Keratinocyte (primary cell): ENCODE data around the gene RPL32. TPM values are rescaled to one million over a fixed set of nuclear protein-coding genes. Genes with fewer than 3 reads are reported as not detected.

Source experiments
- DNase-seq: peaks from one replicate; pipeline ENCODE4 v3.0.0-alpha.2; 2011; ENCODE audit warnings: low read depth, missing footprints, low spot score
- FAIRE-seq: peaks from 2 replicates; lab custom pipeline; 2011; peaks lifted over from hg19 to GRCh38; lab: Jason Lieb, UNC
- H2AFZ ChIP-seq: 2 replicates; pipeline ENCODE4 v1.6.0; 2012; ENCODE audit warnings: low read length, control low read depth, inconsistent platforms; ENCODE audit not compliant: control insufficient read depth
- H3K27ac ChIP-seq: 2 replicates; pipeline ENCODE4 v1.5.1; 2011; ENCODE audit warnings: low read length; ENCODE audit not compliant: control insufficient read depth, insufficient read depth
- H3K27me3 ChIP-seq: 3 replicates; pipeline ENCODE4 v1.6.0; 2011; ENCODE audit warnings: low read length; ENCODE audit not compliant: control insufficient read depth, insufficient read depth; ENCODE audit errors: extremely low read depth
- H3K36me3 ChIP-seq, 2 experiments: 2 replicates in 1 of 2; 3 replicates in 1 of 2; pipeline ENCODE4 v1.5.1; 2011; ENCODE audit warnings: low read length in 2 of 2, mild to moderate bottlenecking in 1 of 2; ENCODE audit not compliant: control insufficient read depth in 2 of 2, insufficient read depth in 2 of 2; ENCODE audit errors: extremely low read depth in 1 of 2
- H3K4me1 ChIP-seq: 3 replicates; pipeline ENCODE4 v1.5.1; 2011; ENCODE audit warnings: low read length; ENCODE audit not compliant: control insufficient read depth, insufficient read depth; ENCODE audit errors: extremely low read depth
- H3K4me2 ChIP-seq: 3 replicates; pipeline ENCODE4 v1.6.0; 2011; ENCODE audit warnings: low read depth, low read length; ENCODE audit not compliant: control insufficient read depth, insufficient read depth; ENCODE audit errors: extremely low read depth
- H3K4me3 ChIP-seq, 3 experiments: fragments of 200-600 bp in 1 of 3; sonication (generic) in 1 of 3; 2 replicates in 2 of 3; 3 replicates in 1 of 3; pipeline ENCODE4 v1.5.1; 2011 to 2016; ENCODE audit warnings: low read length in 3 of 3, mild to moderate bottlenecking in 3 of 3, control low read depth in 2 of 3, inconsistent platforms in 1 of 3, low read depth in 1 of 3, mixed read lengths in 1 of 3, mixed run types in 1 of 3, moderate library complexity in 1 of 3; ENCODE audit not compliant: control insufficient read depth in 2 of 3, insufficient read depth in 2 of 3; ENCODE audit errors: extremely low read depth in 1 of 3
- H3K79me2 ChIP-seq: 2 replicates; pipeline ENCODE4 v1.6.0; 2012; ENCODE audit warnings: low read length; ENCODE audit not compliant: control insufficient read depth, insufficient read depth
- H3K9ac ChIP-seq: 3 replicates; pipeline ENCODE4 v1.6.0; 2011; ENCODE audit warnings: low read length; ENCODE audit not compliant: control insufficient read depth, insufficient read depth; ENCODE audit errors: extremely low read depth
- H3K9me1 ChIP-seq: 3 replicates; pipeline ENCODE4 v1.6.0; 2011; ENCODE audit warnings: low read length; ENCODE audit not compliant: control insufficient read depth, insufficient read depth; ENCODE audit errors: extremely low read depth
- H3K9me3 ChIP-seq: 2 replicates; pipeline ENCODE4 v1.5.1; 2012; ENCODE audit warnings: low read depth, low read length; ENCODE audit not compliant: control insufficient read depth
- H4K20me1 ChIP-seq: 3 replicates; pipeline ENCODE4 v1.6.0; 2011; ENCODE audit warnings: low read length; ENCODE audit not compliant: control insufficient read depth, insufficient read depth; ENCODE audit errors: extremely low read depth
- CTCF ChIP-seq, 3 experiments: IDR thresholded peaks in 1 of 3; conservative IDR thresholded peaks in 1 of 3; optimal IDR thresholded peaks in 1 of 3; 2 replicates in 2 of 3; 3 replicates in 1 of 3; pipeline versions ENCODE3 to v1.5.1; 2011; ENCODE audit warnings: low read length in 3 of 3, mild to moderate bottlenecking in 3 of 3, moderate library complexity in 2 of 3, control low read depth in 1 of 3, inconsistent platforms in 1 of 3; ENCODE audit not compliant: insufficient read depth in 2 of 3; ENCODE audit errors: extremely low read depth in 1 of 3
- EZH2 ChIP-seq: IDR thresholded peaks from one replicate; pipeline ENCODE4 v1.6.1; 2012; ENCODE audit warnings: inconsistent platforms, mild to moderate bottlenecking, low read length, moderate library complexity
- dilution Hi-C: fragments of 300-500 bp; cut with MboI; formaldehyde crosslinking; loops from one replicate; pipeline ENCODE4 v1.7.0; 2020; ENCODE audit warnings: low sequenced_read_pairs; ENCODE audit not compliant: extremely low pct_ligation_motif_present
- polyA plus RNA-seq, 5 experiments: library from polyadenylated mRNA; depleted of rRNA in 3 of 5; stranded (reverse) in 3 of 5; stranded (forward) in 1 of 5; unstranded in 1 of 5; fragments of >200 nt; gene quantifications; 1 replicate in 1 of 5; 2 replicates in 3 of 5; 3 replicates in 1 of 5; pipeline versions ENCODE4 v1.2.1 to v1.2.3, GENCODE V29; 2011 to 2012; ENCODE audit warnings: missing spikeins in 2 of 5, low read depth in 1 of 5, low replicate concordance in 1 of 5

The RPL32 gene
- polyA plus RNA-seq, 1 donor (not counting 4 experiments of a cell fraction or from before 2014, with no cell fraction given), result 2,534 TPM

DNA sequence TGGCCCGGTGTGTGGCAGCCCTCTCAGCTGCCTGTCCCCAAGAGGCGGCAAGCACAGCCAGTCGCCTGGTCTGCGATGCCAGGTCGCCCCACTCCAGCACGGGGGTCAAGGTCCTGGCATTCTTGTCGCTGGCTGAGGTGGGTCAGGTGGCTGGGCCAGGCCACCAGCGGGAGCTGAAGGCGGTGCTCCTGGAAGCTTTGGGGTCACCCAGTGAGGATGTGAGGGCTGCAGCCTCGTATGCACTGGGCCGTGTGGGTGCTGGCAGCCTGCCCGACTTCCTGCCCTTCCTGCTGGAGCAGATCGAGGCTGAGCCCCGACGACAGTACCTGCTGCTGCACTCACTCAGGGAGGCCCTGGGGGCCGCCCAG is 24.0 kb downstream of the RPL32 start:
- H3K9ac ChIP-seq, result no peak overlapping the region
- H4K20me1 ChIP-seq, result no peaks in the 10 kb centered on the region
- H3K27ac ChIP-seq, result no peak overlapping the region
- no peak overlapping the region for H3K4me2 ChIP-seq
- H3K4me3 ChIP-seq, result no peak overlapping the region
- H3K4me1 ChIP-seq, result no peaks in the 10 kb centered on the region
- no peaks in the 10 kb centered on the region for H3K27me3 ChIP-seq
- no peaks in the 10 kb centered on the region for H3K36me3 ChIP-seq
- no peak for FAIRE-seq
- DNase-seq, result no peak
- no peaks in the 10 kb centered on the region for H3K9me1 ChIP-seq
- no peak for TF ChIP-seq EZH2
- TF ChIP-seq CTCF (optimal IDR thresholded peaks at IDR 0.05 in 1 of 3, IDR thresholded peaks at IDR 0.05 in 1 of 3, conservative IDR thresholded peaks at IDR 0.05 in 1 of 3; ENCODE audit: extremely low read depth in 1 of 3, insufficient read depth in 2 of 3, low read length in 3 of 3), result no peak
- no peaks in the 10 kb centered on the region for H3K79me2 ChIP-seq
- no peaks in the 10 kb centered on the region for H3K9me3 ChIP-seq
- H2AFZ ChIP-seq, result no peak overlapping the region
- dilution Hi-C loops, result no loop called here

DNA sequence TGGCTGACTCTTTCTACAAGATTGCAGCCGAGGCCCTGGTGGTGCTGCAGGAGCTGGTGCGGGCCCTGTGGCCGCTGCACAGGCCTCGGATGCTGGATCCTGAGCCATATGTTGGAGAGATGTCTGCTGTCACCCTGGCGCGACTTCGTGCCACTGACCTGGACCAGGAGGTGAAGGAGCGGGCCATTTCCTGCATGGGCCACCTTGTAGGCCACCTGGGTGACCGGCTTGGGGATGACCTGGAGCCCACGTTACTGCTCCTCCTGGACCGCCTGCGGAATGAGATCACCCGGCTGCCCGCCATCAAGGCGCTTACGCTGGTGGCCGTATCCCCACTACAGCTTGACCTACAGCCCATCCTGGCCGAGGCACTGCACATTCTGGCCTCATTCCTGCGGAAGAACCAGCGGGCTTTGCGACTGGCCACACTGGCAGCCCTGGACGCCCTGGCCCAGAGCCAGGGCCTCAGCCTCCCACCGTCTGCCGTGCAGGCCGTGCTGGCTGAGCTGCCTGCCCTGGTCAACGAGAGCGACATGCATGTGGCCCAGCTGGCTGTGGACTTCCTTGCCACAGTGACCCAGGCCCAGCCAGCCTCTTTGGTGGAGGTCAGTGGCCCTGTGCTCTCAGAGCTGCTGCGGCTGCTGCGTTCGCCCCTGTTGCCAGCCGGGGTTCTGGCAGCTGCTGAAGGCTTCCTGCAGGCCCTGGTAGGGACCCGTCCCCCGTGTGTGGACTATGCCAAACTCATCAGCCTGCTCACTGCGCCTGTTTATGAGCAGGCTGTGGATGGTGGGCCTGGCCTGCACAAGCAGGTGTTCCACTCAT is 24.6 kb downstream of the RPL32 start:
- Histone ChIP-seq H3K4me1 (no peaks in the 10 kb centered on the region), H3K79me2 (no peaks in the 10 kb centered on the region), H3K36me3 (no peaks in the 10 kb centered on the region), H3K9me3 (no peaks in the 10 kb centered on the region), H2AFZ (no peak overlapping the region), H3K27me3 (no peaks in the 10 kb centered on the region), H3K4me3 (no peak overlapping the region), H3K9ac (no peak overlapping the region), H3K27ac (no peak overlapping the region), H3K9me1 (no peaks in the 10 kb centered on the region), H4K20me1 (no peaks in the 10 kb centered on the region), H3K4me2 (no peak overlapping the region)
- dilution Hi-C loops, result no loop called here
- DNase-seq (no peak), FAIRE-seq (no peak)
- TF ChIP-seq EZH2 (no peak), CTCF (optimal IDR thresholded peaks at IDR 0.05 in 1 of 3, IDR thresholded peaks at IDR 0.05 in 1 of 3, conservative IDR thresholded peaks at IDR 0.05 in 1 of 3; ENCODE audit: extremely low read depth in 1 of 3, insufficient read depth in 2 of 3, low read length in 3 of 3) (no peak)
